Uterus (tissue), 2 donors: ENCODE measurements around the gene BCKDHB.

Experiments used
- CTCF ChIP-seq, 4 experiments: fragments of 200-600 bp in 2 of 4; fragments of 450-650 bp in 2 of 4; sonication (generic) in 2 of 4; IDR thresholded peaks; one replicate each; pipeline ENCODE4 v1.5.1; 2016 to 2019; ENCODE audit warnings: antibody characterized with exemption in 4 of 4, mild to moderate bottlenecking in 2 of 4, moderate library complexity in 1 of 4
- POLR2A ChIP-seq, 2 donors: fragments of 450-650 bp; IDR thresholded peaks; one replicate each; pipeline ENCODE4 v1.6.1; 2016; ENCODE audit warnings: antibody characterized with exemption in 2 of 2, mild to moderate bottlenecking in 1 of 2, moderate library complexity in 1 of 2

GRCh38 chr6:80185492-80185891 lies 79.0 kb downstream of the BCKDHB start:
- TF ChIP-seq POLR2A (IDR thresholded peaks at IDR 0.05), result no peak
- TF ChIP-seq CTCF (IDR thresholded peaks at IDR 0.05), result no peak
